HG03159 (cell line): Measurements from ENCODE around the gene SCLY.
"Not testable (repeated sequence)": the region's sequence is repeated elsewhere in the genome, so short reads cannot be mapped to it uniquely, and the experiment has no call there.

Experiments
- ATAC-seq: cut with Tn5 transposase; IDR thresholded peaks from one replicate; pipeline ENCODE4 v1.9.1; 2021; ENCODE audit warnings: mild to moderate bottlenecking, moderate library complexity; ENCODE audit not compliant: unreplicated experiment

Gene SCLY, protein sequence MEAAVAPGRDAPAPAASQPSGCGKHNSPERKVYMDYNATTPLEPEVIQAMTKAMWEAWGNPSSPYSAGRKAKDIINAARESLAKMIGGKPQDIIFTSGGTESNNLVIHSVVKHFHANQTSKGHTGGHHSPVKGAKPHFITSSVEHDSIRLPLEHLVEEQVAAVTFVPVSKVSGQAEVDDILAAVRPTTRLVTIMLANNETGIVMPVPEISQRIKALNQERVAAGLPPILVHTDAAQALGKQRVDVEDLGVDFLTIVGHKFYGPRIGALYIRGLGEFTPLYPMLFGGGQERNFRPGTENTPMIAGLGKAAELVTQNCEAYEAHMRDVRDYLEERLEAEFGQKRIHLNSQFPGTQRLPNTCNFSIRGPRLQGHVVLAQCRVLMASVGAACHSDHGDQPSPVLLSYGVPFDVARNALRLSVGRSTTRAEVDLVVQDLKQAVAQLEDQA

DNA sequence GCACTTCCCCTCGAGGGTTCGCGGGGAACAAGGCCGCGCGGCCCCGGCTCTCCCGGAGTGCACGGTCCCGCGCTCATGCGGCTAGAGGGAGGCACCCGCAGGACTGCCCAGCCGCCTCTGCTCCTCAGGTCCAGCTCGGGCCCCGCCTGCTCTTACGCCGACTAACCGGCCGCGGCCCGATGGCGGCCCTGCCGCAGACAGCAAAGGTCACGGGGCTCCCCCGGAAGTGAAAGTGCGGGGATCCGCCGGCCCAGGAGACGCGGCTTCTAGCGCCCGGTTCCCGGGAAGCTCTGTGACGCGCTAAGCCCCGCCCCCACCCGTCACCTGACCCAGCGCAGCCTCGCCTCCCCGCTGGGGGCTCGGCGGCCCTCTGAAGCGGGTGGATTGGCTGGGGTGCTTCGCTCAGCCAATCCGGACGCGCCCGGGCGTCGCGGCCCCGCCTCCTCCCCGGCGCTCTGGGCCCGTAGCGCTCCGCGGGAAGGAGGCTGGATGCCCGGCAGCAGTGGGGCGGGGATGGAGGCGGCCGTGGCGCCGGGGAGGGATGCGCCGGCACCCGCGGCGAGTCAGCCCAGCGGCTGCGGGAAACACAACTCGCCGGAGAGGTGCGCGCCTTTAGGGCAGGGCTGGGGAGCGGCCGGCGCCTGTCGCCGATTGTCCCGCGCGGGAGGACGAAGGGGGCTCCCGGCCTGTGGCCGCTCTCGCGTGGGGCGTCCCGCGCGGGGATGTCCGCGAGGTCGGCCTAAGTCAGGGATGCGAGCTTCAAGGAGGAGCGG, at the start of gene SCLY:
SCLY (plus strand) TSS at position 460 of the 773 bp plus-strand sequence; CDS start at position 514, 54 bp downstream.
- ATAC-seq: peak; percentile 96

DNA sequence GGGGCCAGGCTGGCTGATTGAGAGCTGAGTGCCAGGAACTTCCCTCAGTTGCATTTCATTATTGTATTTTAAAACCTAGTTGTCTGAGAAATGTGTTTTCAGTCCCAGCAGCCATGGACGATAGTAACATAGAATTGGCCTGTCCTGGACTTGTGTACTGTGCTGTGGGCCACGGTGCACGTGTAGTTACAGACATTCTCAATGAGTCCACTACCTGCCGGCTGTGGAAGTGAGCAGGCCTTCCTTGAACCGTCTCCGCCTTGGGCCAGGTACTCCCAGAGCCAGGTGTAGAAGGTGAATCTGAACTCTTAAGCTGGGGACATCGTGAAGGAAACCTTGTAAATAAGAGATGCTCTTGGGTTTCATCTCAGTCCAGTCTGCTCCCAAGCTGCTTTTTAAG, 47.0 kb upstream of the SCLY start:
- ATAC-seq: no peak

DNA sequence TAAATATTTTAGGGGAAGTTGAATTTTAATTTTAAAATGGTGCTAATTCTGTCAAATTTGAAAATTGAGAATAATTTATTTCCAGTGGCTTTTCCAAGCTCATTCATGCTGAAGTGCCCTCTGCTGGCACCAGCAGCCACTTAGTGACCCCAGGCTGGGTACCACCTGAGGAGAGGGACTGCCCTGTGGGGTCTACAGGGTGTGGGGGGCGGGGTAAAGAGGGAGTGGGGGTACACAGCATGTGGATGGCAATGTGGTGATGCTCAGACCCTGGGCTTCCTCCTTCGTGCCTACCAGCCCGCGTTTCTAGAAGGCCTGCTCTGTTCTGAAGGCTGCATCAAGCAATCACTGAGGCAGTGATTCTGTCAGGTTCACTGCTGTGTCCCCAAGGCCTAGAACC, 45.1 kb upstream of the SCLY start:
- no peak for ATAC-seq

DNA sequence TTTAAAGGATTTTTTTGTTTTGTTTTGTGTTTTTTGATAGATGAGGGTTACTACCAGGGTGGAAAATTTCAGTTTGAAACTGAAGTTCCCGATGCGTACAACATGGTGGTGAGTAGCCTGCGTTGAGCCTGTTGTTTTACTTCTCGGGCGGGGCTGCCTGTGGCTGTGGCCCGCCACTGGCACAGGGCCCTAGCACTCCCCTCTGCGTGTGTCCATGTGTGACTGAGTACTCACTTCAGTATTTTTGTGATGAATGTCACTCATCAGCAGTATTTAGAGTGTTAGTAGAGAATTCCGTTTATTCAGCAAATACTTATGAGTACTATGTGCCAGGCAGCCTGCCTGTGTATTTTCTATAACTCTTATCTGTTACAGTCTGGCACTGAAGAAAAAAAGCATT, 44.3 kb upstream of the SCLY start:
- ATAC-seq: no peak

DNA sequence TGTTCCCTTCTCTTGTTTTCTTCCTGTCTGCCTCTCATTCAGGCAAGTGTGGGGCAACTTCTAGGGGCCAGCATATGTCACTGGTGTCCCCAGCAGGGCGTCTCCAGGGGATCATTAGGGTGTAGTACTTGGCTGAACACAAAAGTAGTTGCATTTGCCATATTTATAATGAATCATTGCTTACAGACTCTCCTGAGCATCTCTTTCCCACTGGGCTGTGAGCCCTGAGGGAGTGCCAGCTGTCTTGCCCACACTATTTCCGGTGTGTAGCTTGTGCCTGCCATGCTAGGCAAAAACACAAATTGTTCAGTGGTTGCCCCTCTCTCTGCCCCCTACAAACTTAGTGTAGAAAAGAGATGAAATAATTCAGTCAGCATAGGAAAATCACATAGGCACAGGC, 40.8 kb upstream of the SCLY start:
- no peak for ATAC-seq

DNA sequence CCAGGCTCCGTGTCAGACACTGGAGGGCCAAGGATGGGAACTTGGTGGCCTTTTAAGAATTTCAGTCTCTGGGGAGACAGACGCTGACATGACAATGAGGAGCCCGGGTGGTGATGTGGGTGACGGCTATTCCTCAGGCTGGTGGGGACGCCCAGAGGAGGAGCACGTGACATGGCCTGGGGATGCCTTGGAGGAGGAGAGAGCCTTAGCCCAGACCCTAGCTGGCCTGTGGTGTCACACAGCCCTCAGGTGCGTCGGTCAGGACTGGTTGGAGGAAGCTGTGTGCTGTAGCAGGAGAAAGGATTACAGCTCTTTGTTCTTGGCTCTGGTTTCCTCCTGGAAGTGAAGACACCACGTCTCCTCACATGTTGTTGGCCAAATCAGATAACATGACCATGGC, 40.0 kb upstream of the SCLY start:
- no peak for ATAC-seq

DNA sequence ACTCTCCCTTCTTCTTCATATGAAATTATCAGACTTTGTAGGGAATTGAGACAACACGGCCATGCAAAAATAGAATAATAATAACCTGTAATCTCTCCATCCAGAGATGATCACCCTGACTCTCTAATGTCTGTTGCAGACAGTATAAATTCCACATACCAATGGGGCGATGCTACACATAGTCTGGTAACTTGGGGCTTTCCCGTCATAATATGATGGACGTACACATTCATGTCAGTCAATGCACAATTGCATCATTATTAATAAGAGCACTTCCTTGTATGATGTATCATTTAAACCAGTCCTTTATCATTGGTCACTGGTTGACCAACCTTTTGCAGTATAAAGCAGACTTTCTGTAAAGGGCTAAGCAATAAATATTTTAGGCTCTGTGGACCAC, 39.5 kb upstream of the SCLY start:
- ATAC-seq: no peak

DNA sequence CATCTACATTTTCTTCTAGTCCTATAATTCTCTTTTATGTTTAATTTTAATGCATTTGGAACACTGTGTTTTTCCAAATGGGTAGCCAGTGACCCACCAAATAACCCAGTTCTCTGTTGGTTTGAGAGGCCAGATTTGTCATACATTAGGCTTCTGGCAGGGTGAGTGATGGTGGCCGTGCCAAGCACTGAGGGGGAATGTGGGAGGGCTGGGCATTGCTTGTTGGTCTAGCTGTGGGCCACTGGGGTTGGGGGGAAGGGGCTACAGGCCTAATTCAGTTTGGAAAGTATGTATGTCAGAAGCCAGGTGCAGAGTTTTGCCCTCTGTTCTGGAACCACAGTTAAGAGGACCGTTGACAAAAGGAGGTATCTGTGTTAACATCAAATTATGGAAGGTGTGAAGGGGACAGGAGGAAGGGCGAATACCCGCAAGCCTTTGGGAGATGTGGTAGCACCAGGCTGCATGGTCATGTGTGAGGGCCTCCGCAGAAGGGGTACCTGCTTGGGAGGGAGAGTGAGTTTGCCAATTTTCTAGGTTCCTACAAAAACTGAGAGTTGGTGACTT, 38.1 kb upstream of the SCLY start:
- no peak for ATAC-seq

DNA sequence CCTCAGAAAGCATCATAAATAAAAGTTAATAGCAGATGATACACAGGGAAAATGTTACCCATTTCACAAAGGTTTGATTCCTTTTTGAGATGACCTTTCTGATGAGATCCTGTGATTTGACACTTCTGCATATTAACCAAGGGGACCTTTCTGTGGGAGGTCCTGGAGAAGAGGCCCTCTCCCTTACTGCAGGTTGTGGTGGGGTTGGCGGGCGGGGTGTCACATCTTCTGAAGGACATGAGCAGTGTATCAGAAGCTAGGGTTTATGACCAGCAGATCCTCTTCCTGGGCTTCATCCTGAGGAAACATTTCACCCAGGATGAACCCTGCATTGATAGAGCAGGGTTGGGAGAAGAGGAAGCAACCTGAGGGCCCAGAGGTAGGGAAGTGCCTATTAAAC, 37.2 kb upstream of the SCLY start:
- no peak for ATAC-seq

DNA sequence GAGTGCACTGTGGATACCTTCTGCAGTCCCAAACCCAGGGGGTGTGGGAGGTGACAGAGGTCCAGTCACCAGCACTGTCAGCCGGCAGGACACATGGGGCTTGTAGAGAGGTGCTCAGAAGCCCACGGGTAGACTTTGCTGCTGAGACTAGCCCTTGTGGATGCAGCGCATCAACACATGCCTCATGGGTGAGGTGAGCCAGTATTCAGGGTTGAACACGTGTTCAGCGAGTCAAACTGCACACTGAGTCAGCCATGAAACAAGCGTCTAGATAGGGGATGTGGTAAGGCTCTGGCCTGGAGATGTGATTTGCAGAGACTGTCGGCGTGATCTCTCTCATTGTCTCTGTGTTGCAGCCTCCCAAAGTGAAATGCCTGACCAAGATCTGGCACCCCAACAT, 35.8 kb upstream of the SCLY start:
- ATAC-seq: no peak

DNA sequence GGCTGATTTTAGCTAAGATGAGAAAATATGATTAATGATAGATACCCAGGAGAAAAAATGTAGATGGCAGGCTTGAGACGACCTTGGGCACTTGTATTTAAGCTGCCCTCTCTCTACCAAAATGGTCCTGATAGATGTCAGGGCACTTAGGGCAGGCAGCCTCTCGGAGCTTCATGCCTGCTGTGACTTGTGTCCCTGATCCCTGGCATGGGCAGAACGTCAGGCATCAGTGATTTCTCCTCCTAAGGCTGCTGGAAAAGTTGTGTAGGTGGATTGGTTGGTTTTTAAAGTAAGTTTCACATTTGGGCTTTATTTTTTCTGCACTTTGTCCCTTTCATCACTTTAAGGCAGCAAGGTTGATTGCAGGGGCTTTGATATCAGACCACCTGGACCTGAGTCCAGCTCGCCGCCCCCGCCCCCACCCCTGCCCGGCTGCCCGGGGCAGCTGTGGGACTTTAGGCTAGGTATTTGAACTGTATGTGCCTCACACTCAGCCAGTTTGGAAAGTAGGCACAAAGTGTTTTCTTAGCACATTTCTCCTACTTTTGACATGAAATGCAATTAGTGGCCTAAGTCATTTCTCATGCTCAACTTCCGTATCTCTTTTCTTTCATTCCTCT, 35.0 kb upstream of the SCLY start:
- no peak for ATAC-seq

DNA sequence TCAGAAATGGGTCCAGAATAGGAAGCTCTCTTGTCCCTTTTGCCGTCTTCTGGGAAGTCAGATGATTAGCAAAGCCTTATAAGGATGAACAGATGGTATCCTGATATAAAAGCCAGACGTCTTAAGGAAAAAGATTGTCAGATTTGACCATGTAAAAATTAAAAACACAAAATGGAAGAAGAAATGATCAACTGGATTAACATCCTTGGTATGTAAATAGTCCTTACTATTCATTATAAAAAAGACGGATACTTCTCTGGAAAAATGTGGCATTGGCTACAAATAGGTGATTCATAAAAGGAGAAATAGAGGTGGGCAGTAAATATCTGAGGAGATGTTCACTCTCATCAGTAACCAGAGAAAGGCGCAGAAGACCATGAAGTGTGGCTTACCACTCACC, 33.7 kb upstream of the SCLY start:
- ATAC-seq: no peak

DNA sequence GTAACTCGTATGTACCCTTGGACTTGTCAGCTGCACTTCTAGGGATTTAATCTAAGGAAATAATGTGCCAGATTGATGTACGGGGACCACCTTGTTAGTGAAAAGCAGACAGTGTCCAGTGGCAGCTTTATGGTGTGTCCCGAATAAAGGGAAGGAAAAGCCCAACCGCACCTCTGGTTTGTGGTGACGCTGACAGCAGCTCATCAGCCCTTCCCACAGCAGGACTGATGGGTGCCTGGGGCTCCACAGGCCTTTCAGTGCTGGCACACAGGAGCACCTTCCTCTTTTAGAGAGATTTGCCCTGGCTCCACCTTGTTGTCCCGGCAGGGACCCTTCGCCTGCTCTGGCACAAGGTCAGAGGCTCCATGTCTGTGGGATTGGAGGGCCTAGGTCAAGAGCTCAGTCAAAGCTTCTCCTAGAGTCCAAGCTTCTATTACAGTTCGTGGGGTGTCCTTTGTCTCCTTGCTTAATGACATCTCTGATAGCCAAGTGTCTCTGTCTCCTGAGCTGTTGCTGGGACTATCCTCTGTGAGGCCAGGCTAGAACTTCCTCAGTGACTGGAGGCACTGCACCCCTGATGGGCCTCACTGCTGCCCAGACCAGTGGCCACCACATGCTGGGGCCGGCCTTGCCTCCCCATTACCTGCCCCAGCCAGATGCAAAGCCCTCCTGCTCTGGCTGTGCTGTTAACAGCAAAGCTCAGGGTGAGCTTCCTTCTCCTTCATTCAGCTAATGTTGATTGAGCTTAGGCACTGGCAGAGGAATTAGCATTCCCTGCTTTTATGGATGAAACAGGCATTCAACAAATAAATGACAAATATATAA, 33.0 kb upstream of the SCLY start:
- ATAC-seq: no peak

DNA sequence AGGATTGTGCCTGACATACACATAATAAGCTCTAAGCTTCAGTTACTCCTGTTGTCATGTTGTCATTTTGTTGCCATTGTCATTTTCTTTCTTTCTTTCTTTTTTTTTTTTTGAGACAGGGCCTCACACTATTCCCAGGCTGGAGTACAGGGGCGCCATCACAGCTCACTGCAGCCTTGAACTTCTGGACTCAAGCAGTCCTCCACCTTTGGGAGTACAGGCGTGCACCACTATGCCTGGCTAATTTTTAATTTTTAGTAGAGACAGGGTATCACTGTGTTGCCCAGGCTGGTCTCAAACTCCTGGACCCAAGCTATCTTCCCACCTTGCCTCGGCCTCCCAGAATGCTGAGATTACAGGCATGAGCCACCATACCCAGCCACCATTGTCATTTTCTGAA, 30.9 kb upstream of the SCLY start:
- ATAC-seq: no peak

DNA sequence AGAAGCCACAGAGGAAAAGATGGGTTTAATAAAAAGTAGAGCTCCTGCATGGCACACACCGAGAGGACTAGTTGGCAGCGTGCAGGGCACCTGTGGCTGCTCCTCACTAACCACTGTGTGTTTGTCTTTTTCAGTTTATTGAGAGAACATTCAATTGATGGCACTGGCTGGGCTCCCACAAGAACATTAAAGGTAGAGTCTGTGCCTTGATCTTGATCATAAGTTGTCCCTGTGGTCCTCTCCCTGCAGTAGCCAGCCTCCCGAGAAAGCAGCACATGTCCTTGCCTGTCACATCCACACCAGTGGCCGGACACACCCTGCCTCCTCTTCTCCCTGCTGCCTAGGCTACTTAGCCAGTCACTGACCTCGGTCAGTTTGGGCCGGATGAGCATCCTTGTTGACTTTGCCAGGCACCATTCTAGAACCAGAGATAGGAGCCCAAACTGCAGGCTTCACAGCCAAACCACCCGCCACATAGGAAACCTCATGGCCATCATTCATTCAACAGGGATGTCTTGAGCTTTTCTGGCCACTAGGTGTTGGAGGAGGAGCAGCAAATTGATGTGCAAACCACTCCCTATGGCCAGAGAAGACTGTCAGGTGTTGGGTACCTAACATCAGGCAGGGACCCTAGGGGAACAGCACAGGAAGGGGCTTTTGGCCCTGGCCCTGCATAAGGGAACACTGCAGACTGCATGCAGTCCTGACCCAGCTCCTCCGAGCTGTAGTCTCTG, 30.2 kb upstream of the SCLY start:
- ATAC-seq: no peak

DNA sequence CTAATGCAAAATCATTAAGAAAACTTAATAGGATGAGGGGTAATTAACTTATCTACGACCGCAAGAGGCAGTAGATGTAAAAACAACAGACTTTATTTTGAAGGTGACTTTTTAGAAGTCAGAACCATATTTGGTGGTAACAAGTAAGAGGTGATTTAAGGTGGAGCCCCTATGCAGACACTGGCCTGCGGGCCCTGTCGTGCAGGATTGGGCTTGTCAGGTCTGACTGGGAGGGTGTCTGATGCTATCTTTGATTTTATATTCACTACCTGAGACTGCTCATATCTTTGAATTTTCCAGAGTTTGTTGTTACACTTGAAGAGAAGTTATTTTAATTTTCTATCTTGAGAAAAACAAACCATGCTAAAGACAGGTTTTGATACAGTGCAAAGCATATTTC, 29.1 kb upstream of the SCLY start:
- no peak for ATAC-seq

DNA sequence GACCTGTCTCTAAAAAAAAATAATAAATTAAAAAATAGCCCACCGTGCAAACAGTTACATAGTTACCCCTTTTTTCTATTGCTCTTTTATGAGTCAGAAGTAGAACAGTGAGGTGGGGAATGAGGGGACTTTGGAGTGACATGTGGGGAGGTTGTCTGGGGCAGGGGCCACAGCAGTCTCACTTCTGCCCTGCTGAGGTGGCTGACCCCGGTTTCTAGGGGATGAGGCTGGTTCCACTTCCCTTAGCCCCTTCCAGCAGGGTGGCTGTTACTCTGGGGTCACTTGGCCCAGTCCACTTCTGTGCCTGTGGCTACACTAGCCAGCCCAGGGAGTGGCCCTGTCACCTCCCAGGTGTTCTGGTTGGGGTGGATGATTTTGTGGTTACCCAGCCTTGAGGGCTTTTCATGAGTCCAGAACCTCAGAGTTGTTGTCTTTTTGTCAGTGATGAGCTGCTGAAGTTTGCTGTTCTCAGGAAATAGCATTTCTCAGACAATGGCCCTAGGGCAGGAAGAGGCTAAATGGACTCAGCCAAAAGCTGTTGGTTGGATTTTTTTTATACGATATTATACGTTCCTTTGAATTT, 28.0 kb upstream of the SCLY start:
- no peak for ATAC-seq

DNA sequence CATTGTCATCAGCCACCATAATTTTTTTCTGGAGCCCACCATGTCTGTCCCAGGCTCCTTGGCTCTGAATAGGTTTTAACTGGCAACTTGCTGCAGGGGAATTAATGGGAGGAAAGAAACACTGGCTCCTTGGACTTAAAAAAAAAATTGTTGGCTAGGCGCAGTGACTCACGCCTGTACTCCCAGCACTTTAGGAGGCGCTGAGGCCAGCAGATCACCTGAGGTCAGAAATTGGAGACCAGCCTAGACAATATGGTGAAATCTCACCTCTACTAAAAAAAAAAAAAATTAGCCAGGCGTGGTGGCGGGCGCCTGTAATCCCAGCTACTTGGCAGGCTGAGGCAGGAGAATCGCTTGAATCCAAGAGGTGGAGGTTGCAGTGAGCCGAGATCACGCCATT, 26.8 kb upstream of the SCLY start:
- not testable (repeated sequence) for ATAC-seq

DNA sequence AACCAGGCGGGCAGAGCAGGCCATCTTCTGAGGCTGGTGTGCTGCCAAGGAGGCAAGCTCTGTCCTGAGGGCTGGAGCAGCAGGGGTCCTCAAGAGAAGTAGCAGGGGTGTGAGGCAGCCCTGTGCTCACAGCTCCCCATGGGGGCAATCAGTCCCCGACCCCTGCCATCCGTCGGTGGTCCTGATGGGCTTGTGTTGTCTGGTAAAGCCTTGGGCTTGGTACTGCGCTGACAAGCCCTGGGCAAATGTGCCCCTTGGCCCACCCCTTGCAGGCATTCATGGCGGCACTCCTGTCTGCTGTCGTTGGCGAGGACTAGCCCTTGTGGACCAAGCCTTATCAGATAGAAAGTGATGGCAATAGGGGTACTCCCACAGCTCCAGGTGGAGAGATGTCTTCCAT, 22.6 kb upstream of the SCLY start:
- no peak for ATAC-seq

DNA sequence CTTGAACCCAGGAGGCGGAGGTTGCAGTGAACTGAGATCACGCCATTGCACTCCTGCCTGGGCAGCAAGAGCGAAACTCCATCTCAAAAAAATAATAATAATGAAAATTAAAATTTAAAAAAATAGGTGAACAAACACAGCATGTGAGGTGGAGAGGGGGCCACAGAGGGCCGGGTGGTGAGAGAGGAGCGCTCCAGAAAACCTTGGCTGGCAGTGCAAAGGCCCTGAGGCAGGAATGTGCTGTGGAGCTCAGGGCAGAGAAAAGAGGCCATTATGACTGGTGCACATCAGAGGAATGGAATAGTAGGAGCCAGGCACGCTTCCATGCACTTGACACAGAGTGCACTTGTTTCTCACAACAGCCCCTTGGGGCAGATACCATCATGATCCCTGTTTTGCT, 21.6 kb upstream of the SCLY start:
- no peak for ATAC-seq
